A673 (cell line): ENCODE measurements around the gene ROBO3.

Source experiments
- CTCF ChIP-seq: fragments of 300-800, 200-600 bp; sonication (generic); conservative IDR thresholded peaks from 2 replicates; pipeline ENCODE4 v1.5.1; 2017; ENCODE audit warnings: low read depth, mild to moderate bottlenecking, antibody characterized with exemption, low read length, moderate library complexity, mixed read lengths
- EZH2 ChIP-seq: fragments of 200-600 bp; sonication (generic); IDR thresholded peaks from 2 replicates; pipeline ENCODE4 v1.6.1; 2017; ENCODE audit warnings: borderline replicate concordance, low read depth, mild to moderate bottlenecking, mixed read lengths, antibody characterized with exemption, low read length; ENCODE audit not compliant: poor library complexity, severe bottlenecking

- TF ChIP-seq CTCF (no peak), EZH2 (no peak)
Observed at GRCh38 chr11:124878759-124879492, 13.7 kb downstream of the ROBO3 start.
